WTC11 (cell line): ENCODE measurements around the gene PAQR6. TPM values are rescaled to one million over a fixed set of nuclear protein-coding genes. Genes with fewer than 3 reads are reported as not detected.

Experiments
- ATAC-seq: fragments of 200-7000 bp; cut with Tn5 transposase; 2 replicates; pipeline ENCODE4 v1.10.0; 2021; ENCODE audit warnings: mild to moderate bottlenecking, moderate library complexity
- CTCF ChIA-PET: fragments of 300-600 bp; sonication (Branson Sonifier 250); formaldehyde crosslinking; loops from one replicate; lab custom pipeline; 2021; ENCODE audit warnings: antibody characterized with exemption; lab: Charles Lee
- POLR2A ChIA-PET: fragments of 350-600 bp; sonication (Branson Sonifier 250); formaldehyde crosslinking; loops from one replicate; lab custom pipeline; 2021; ENCODE audit warnings: antibody characterized with exemption; lab: Charles Lee
- DNase-seq: peaks from one replicate; pipeline ENCODE4 v3.0.0; 2021; ENCODE audit warnings: low spot score
- H3K27ac Mint-ChIP-seq: 2 replicates; pipeline ENCODE4 v1.8.0; 2021; ENCODE audit warnings: mixed read lengths
- H3K27me3 Mint-ChIP-seq: 2 replicates; pipeline ENCODE4 v1.8.0; 2021; ENCODE audit warnings: low read depth, mild to moderate bottlenecking, moderate library complexity, mixed read lengths
- H3K36me3 Mint-ChIP-seq: 2 replicates; pipeline ENCODE4 v1.8.0; 2021; ENCODE audit warnings: mixed read lengths
- H3K4me1 Mint-ChIP-seq: 2 replicates; pipeline ENCODE4 v1.8.0; 2022; ENCODE audit warnings: mixed read lengths
- H3K4me3 Mint-ChIP-seq: 2 replicates; pipeline ENCODE4 v1.8.0; 2021; ENCODE audit warnings: mild to moderate bottlenecking, moderate library complexity, mixed read lengths
- H3K9me3 Mint-ChIP-seq: 2 replicates; pipeline ENCODE4 v1.8.0; 2021; ENCODE audit warnings: mixed read lengths
- AR ChIP-seq: fragments of 250-450 bp; sonication (Bioruptor Pico); IDR thresholded peaks from 2 replicates; pipeline ENCODE4 v1.9.0; 2021; ENCODE audit warnings: mild to moderate bottlenecking
- ERG ChIP-seq: fragments of 250-450 bp; sonication (Bioruptor Pico); IDR thresholded peaks from 2 replicates; pipeline ENCODE4 v1.8.0; 2021; ENCODE audit warnings: mild to moderate bottlenecking
- ETV6 ChIP-seq: sonication (generic); formaldehyde crosslinking; IDR thresholded peaks from 2 replicates; pipeline ENCODE4 v1.8.1; 2022; ENCODE audit warnings: mild to moderate bottlenecking, missing genetic modification reagents
- FOXJ3 ChIP-seq: sonication (generic); formaldehyde crosslinking; IDR thresholded peaks from 2 replicates; pipeline ENCODE4 v1.9.0; 2021; ENCODE audit warnings: missing genetic modification reagents, mild to moderate bottlenecking, borderline replicate concordance
- FOXK1 ChIP-seq: sonication (generic); formaldehyde crosslinking; IDR thresholded peaks from 2 replicates; pipeline ENCODE4 v1.8.0; 2022; ENCODE audit warnings: mild to moderate bottlenecking, moderate library complexity, missing genetic modification reagents
- GRHL2 ChIP-seq: fragments of 250-450 bp; sonication (Bioruptor Pico); IDR thresholded peaks from 2 replicates; pipeline ENCODE4 v1.8.0; 2022; ENCODE audit warnings: mild to moderate bottlenecking, moderate library complexity; ENCODE audit not compliant: insufficient replicate concordance, severe bottlenecking
- GTF2I ChIP-seq: fragments of 250-450 bp; sonication (Bioruptor Pico); conservative IDR thresholded peaks from 2 replicates; pipeline ENCODE4 v1.4.0; 2021; ENCODE audit warnings: mild to moderate bottlenecking
- MXD4 ChIP-seq: fragments of 250-450 bp; sonication (Bioruptor Pico); IDR thresholded peaks from 2 replicates; pipeline ENCODE4 v1.8.0; 2021; ENCODE audit warnings: mild to moderate bottlenecking, moderate library complexity, borderline replicate concordance
- STAT6 ChIP-seq: sonication (generic); formaldehyde crosslinking; conservative IDR thresholded peaks from 2 replicates; pipeline ENCODE4 v1.8.1; 2023; ENCODE audit warnings: mild to moderate bottlenecking, low read depth, missing genetic modification reagents, moderate library complexity
- ZNF138 ChIP-seq: sonication (generic); formaldehyde crosslinking; conservative IDR thresholded peaks from 2 replicates; pipeline ENCODE4 v1.8.1; 2022; ENCODE audit warnings: mild to moderate bottlenecking, moderate library complexity, missing genetic modification reagents
- ZNF219 ChIP-seq: sonication (generic); formaldehyde crosslinking; IDR thresholded peaks from 2 replicates; pipeline ENCODE4 v1.8.0; 2023; ENCODE audit warnings: missing genetic modification reagents, mild to moderate bottlenecking, borderline replicate concordance
- ZNF281 ChIP-seq: sonication (generic); formaldehyde crosslinking; IDR thresholded peaks from 2 replicates; pipeline ENCODE4 v1.8.0; 2023; ENCODE audit warnings: mild to moderate bottlenecking, missing genetic modification reagents
- ZNF512 ChIP-seq: sonication (generic); formaldehyde crosslinking; IDR thresholded peaks from 2 replicates; pipeline ENCODE4 v1.8.1; 2022; ENCODE audit warnings: missing genetic modification reagents, borderline replicate concordance
- ZNF532 ChIP-seq: fragments of 250-450 bp; sonication (Bioruptor Pico); IDR thresholded peaks from 2 replicates; pipeline ENCODE4 v1.9.0; 2021; ENCODE audit warnings: mild to moderate bottlenecking, borderline replicate concordance
- ZSCAN18 ChIP-seq: fragments of 250-450 bp; sonication (Bioruptor Pico); IDR thresholded peaks from 2 replicates; pipeline ENCODE4 v2.1.2; 2022; ENCODE audit warnings: mild to moderate bottlenecking, moderate library complexity
- total RNA-seq: library from RNA; stranded (reverse); gene quantifications from 3 replicates; pipeline ENCODE4 v1.2.3, GENCODE V29; 2021

Gene PAQR6
- total RNA-seq, 1 experiment from 2014 or later, result 5.9 TPM

- ATAC-seq, result no peak
- Mint-ChIP-seq H3K4me1 (peaks cover 4% of the 10 kb centered on the region), H3K9me3 (no peaks in the 10 kb centered on the region), H3K36me3 (no peaks in the 10 kb centered on the region), H3K27me3 (no peaks in the 10 kb centered on the region), H3K27ac (no peak overlapping the region), H3K4me3 (no peak overlapping the region)
- TF ChIP-seq GRHL2 (no peak), FOXJ3 (CRISPR knock-in tag) (no peak), ZNF219 (CRISPR knock-in tag) (no peak), MXD4 (CRISPR knock-in tag) (no peak), ETV6 (no peak), ZNF281 (no peak), ZNF512 (no peak), ERG (no peak), ZSCAN18 (CRISPR knock-in tag) (no peak), FOXK1 (CRISPR knock-in tag) (no peak), ZNF138 (CRISPR knock-in tag) (no peak), STAT6 (CRISPR knock-in tag) (no peak), AR (CRISPR knock-in tag) (no peak), ZNF532 (CRISPR knock-in tag) (no peak), GTF2I (no peak)
- ChIA-PET POLR2A (interaction anchor here (0.6 kb wide), 1 partner anchor 156 kb away, joined by 4 read pairs; no protein-coding TSS in a partner anchor), CTCF (interaction anchor here (0.7 kb wide), 1 partner anchor 70 kb away, joined by 3 read pairs; no protein-coding TSS in a partner anchor)
- no peak for DNase-seq
These were observed 42.0 kb upstream of the PAQR6 start for GRCh38 chr1:156289857-156290256.
